ENCODE measurements around the gene RRAD.

Gene RRAD

DNA sequence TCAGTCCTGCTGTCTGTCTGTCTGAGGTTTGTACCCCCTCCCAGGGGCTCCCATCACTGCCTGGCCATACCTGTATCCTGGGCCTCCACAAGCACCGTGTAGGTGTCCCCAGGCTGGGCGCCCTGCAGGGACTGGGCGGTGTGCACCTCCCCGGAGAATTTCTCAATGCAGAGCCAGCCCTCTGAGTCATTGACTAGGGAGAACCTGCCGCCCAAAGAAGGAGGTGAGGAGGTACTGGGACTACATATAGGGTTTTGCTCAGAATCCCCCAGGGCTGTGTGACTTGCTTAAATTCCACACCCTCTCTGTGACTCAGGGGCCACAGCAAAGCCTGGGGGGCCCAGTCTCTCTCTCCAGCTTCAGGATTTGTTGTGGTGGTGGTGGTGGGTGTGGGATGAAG, 14.2 kb downstream of the RRAD start (continued):
- TF ChIP-seq, protein P1, sequence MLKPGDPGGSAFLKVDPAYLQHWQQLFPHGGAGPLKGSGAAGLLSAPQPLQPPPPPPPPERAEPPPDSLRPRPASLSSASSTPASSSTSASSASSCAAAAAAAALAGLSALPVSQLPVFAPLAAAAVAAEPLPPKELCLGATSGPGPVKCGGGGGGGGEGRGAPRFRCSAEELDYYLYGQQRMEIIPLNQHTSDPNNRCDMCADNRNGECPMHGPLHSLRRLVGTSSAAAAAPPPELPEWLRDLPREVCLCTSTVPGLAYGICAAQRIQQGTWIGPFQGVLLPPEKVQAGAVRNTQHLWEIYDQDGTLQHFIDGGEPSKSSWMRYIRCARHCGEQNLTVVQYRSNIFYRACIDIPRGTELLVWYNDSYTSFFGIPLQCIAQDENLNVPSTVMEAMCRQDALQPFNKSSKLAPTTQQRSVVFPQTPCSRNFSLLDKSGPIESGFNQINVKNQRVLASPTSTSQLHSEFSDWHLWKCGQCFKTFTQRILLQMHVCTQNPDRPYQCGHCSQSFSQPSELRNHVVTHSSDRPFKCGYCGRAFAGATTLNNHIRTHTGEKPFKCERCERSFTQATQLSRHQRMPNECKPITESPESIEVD (tag by site-specific recombination; IDR thresholded peaks at IDR 0.05): no peak
- TF ChIP-seq, protein P2, sequence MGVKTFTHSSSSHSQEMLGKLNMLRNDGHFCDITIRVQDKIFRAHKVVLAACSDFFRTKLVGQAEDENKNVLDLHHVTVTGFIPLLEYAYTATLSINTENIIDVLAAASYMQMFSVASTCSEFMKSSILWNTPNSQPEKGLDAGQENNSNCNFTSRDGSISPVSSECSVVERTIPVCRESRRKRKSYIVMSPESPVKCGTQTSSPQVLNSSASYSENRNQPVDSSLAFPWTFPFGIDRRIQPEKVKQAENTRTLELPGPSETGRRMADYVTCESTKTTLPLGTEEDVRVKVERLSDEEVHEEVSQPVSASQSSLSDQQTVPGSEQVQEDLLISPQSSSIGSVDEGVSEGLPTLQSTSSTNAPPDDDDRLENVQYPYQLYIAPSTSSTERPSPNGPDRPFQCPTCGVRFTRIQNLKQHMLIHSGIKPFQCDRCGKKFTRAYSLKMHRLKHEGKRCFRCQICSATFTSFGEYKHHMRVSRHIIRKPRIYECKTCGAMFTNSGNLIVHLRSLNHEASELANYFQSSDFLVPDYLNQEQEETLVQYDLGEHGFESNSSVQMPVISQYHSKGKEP (tag by site-specific recombination; IDR thresholded peaks at IDR 0.05): no peak
- no peak for TF ChIP-seq ZNF561 (tag by site-specific recombination; IDR thresholded peaks at IDR 0.05; ENCODE audit: borderline replicate concordance)

DNA sequence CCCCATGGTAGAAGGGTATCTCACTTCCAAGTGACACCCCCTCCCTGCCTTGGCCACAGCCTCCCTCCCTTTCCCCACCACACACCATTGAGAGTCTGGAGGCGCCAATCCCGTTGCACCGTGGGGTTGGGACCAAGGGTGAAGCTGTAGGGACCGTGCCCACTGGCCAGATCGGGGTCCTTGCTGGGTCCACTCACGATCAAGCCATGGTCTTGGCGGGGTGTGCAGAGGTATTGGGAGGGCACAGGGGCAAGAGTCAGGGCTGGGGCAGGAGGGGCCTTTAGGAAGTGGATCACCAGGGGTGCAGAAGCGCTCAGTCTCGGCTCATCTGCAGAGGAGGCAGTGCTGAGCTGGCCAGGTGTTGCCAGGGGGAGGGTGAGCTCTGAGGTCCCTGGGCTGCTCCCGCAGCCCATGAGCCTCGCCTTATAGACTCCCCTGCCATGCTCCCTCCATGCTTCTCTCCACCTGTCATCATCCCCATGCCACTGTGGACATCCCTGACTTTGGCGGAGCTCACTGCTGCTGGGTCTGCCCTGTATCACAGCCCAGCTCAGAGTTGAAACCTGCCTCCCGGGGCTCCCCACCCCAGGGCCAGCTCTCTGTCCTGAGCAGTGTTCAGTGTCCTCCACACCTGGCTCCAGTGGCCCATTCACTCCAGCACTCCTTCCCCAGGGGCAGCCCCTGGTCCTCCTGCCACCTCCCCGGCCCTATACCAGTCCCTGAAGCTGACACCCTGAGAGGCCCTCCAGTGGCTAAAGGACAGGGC, 15.0 kb downstream of the RRAD start:
- no peaks in the 10 kb centered on the region for H3K9me3 ChIP-seq (ENCODE audit: control insufficient read depth, insufficient read depth, low read depth, low read length)
- peaks cover 4% of the 10 kb centered on the region for H3K4me1 ChIP-seq (ENCODE audit: control insufficient read depth, insufficient read depth, low read length)
- ChIA-PET CTCF (interaction anchor here (0.9 to 1.4 kb wide), 5 partner anchors 9 to 19 kb away, joined by 3 to 7 read pairs (median 4); partner anchors contain the start of gene CDH16), POLR2A (interaction anchor here (1.2 kb wide), 1 partner anchor 18 kb away, joined by 3 read pairs; no protein-coding TSS in a partner anchor)
- H3K4me3 ChIP-seq (ENCODE audit: low read depth, low read length): no peak overlapping the region
- H3K27ac ChIP-seq (ENCODE audit: extremely low read depth, low read depth, low read length): no peak overlapping the region
- no peaks in the 10 kb centered on the region for H3K36me3 ChIP-seq (ENCODE audit: control insufficient read depth in 2 of 2, insufficient read depth in 1 of 2, low read length in 2 of 2)
- TF ChIP-seq ZNF843 (tag by site-specific recombination; IDR thresholded peaks at IDR 0.05) (no peak), ZNF529 (tag by site-specific recombination; IDR thresholded peaks at IDR 0.05; ENCODE audit: insufficient replicate concordance) (no peak), ZNF555 (tag by site-specific recombination; conservative IDR thresholded peaks at IDR 0.05) (no peak), RBAK (tag by site-specific recombination; IDR thresholded peaks at IDR 0.05) (no peak), ZNF10 (tag by site-specific recombination; IDR thresholded peaks at IDR 0.05) (no peak), ZNF324 (tag by site-specific recombination; IDR thresholded peaks at IDR 0.05) (no peak), ZNF596 (tag by site-specific recombination; IDR thresholded peaks at IDR 0.05) (no peak), ZNF664 (tag by site-specific recombination; IDR thresholded peaks at IDR 0.05) (no peak), ZNF610 (tag by site-specific recombination; IDR thresholded peaks at IDR 0.05; ENCODE audit: borderline replicate concordance) (no peak)
- TF ChIP-seq, protein P3, sequence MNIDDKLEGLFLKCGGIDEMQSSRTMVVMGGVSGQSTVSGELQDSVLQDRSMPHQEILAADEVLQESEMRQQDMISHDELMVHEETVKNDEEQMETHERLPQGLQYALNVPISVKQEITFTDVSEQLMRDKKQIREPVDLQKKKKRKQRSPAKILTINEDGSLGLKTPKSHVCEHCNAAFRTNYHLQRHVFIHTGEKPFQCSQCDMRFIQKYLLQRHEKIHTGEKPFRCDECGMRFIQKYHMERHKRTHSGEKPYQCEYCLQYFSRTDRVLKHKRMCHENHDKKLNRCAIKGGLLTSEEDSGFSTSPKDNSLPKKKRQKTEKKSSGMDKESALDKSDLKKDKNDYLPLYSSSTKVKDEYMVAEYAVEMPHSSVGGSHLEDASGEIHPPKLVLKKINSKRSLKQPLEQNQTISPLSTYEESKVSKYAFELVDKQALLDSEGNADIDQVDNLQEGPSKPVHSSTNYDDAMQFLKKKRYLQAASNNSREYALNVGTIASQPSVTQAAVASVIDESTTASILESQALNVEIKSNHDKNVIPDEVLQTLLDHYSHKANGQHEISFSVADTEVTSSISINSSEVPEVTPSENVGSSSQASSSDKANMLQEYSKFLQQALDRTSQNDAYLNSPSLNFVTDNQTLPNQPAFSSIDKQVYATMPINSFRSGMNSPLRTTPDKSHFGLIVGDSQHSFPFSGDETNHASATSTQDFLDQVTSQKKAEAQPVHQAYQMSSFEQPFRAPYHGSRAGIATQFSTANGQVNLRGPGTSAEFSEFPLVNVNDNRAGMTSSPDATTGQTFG (tag by site-specific recombination; IDR thresholded peaks at IDR 0.05; ENCODE audit: borderline replicate concordance): no peak
- TF ChIP-seq, protein P2 (tag by site-specific recombination; IDR thresholded peaks at IDR 0.05): no peak
- TF ChIP-seq, protein P4, sequence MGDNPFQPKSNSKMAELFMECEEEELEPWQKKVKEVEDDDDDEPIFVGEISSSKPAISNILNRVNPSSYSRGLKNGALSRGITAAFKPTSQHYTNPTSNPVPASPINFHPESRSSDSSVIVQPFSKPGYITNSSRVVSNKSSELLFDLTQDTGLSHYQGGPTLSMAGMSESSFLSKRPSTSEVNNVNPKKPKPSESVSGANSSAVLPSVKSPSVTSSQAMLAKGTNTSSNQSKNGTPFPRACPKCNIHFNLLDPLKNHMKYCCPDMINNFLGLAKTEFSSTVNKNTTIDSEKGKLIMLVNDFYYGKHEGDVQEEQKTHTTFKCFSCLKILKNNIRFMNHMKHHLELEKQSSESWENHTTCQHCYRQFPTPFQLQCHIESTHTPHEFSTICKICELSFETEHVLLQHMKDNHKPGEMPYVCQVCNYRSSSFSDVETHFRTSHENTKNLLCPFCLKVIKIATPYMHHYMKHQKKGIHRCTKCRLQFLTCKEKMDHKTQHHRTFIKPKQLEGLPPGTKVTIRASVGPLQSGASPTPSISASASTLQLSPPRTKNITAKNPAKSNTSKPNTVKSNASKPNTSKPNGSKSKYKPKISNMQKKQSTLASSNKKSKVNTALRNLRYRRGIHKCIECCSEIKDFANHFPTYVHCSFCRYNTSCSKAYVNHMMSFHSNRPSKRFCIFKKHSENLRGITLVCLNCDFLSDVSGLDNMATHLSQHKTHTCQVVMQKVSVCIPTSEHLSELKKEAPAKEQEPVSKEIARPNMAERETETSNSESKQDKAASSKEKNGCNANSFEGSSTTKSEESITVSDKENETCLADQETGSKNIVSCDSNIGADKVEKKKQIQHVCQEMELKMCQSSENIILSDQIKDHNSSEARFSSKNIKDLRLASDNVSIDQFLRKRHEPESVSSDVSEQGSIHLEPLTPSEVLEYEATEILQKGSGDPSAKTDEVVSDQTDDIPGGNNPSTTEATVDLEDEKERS (tag by site-specific recombination; IDR thresholded peaks at IDR 0.05): no peak
- TF ChIP-seq, protein P5, sequence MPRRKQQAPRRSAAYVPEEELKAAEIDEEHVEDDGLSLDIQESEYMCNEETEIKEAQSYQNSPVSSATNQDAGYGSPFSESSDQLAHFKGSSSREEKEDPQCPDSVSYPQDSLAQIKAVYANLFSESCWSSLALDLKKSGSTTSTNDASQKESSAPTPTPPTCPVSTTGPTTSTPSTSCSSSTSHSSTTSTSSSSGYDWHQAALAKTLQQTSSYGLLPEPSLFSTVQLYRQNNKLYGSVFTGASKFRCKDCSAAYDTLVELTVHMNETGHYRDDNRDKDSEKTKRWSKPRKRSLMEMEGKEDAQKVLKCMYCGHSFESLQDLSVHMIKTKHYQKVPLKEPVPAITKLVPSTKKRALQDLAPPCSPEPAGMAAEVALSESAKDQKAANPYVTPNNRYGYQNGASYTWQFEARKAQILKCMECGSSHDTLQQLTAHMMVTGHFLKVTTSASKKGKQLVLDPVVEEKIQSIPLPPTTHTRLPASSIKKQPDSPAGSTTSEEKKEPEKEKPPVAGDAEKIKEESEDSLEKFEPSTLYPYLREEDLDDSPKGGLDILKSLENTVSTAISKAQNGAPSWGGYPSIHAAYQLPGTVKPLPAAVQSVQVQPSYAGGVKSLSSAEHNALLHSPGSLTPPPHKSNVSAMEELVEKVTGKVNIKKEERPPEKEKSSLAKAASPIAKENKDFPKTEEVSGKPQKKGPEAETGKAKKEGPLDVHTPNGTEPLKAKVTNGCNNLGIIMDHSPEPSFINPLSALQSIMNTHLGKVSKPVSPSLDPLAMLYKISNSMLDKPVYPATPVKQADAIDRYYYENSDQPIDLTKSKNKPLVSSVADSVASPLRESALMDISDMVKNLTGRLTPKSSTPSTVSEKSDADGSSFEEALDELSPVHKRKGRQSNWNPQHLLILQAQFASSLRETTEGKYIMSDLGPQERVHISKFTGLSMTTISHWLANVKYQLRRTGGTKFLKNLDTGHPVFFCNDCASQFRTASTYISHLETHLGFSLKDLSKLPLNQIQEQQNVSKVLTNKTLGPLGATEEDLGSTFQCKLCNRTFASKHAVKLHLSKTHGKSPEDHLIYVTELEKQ (tag by site-specific recombination; IDR thresholded peaks at IDR 0.05; ENCODE audit: borderline replicate concordance): no peak

Data from HEK293 (cell line).